ENCODE measurements around the gene NOA1.

The NOA1 gene

GRCh38 chr4:56977321-56978012 lies at the start of gene NOA1:
Gene NOA1, minus strand, starts transcription at chr4:56977606. Its CDS starts 21 bp downstream, at chr4:56977585.
- DNase-seq (ENCODE audit: low spot score), result peak; percentile 71

GRCh38 chr4:57023104-57023503 lies 45.7 kb upstream of the NOA1 start:
- no peak for DNase-seq (ENCODE audit: low spot score)

GRCh38 chr4:57020467-57021101 lies 43.2 kb upstream of the NOA1 start:
- DNase-seq (ENCODE audit: low spot score), result no peak

GRCh38 chr4:57018980-57019379 lies 41.6 kb upstream of the NOA1 start:
- DNase-seq (ENCODE audit: low spot score), result no peak

- no peak for DNase-seq (ENCODE audit: low spot score)
Observed at GRCh38 chr4:57013543-57014120, 36.2 kb upstream of the NOA1 start.

GRCh38 chr4:56999751-57000150 lies 22.3 kb upstream of the NOA1 start:
- DNase-seq (ENCODE audit: low spot score), result no peak

GRCh38 chr4:56995525-56995924 lies 18.1 kb upstream of the NOA1 start:
- no peak for DNase-seq (ENCODE audit: low spot score)

GRCh38 chr4:56990109-56990905 lies 12.9 kb upstream of the NOA1 start:
- DNase-seq (ENCODE audit: low spot score), result no peak

GRCh38 chr4:56986952-56987351 lies 9.5 kb upstream of the NOA1 start:
- no peak for DNase-seq (ENCODE audit: low spot score)

- DNase-seq (ENCODE audit: low spot score), result no peak
Observed at GRCh38 chr4:56986192-56986591, 8.8 kb upstream of the NOA1 start.

GRCh38 chr4:56981795-56982201 lies 4.4 kb upstream of the NOA1 start:
- DNase-seq (ENCODE audit: low spot score), result no peak

- DNase-seq (ENCODE audit: low spot score), result no peak
Observed at GRCh38 chr4:56979421-56980072, 2.1 kb upstream of the NOA1 start.

- peak; percentile 77 for DNase-seq (ENCODE audit: low spot score)
Observed at GRCh38 chr4:56978750-56979303, 1.4 kb upstream of the NOA1 start, which contains the start of gene POLR2B. Gene POLR2B, plus strand, starts transcription at chr4:56978896. Its CDS starts 90 bp downstream, at chr4:56978986.

GRCh38 chr4:56976837-56977320 lies 527 bp downstream of the NOA1 start:
- no peak for DNase-seq (ENCODE audit: low spot score)

- DNase-seq (ENCODE audit: low spot score), result no peak
Observed at GRCh38 chr4:56976283-56976836, 1.0 kb downstream of the NOA1 start.

GRCh38 chr4:56973336-56973735 lies 4.1 kb downstream of the NOA1 start:
- no peak for DNase-seq (ENCODE audit: low spot score)

- no peak for DNase-seq (ENCODE audit: low spot score)
Observed at GRCh38 chr4:56972809-56973208, 4.6 kb downstream of the NOA1 start.

GRCh38 chr4:56972389-56972788 lies 5.0 kb downstream of the NOA1 start:
- DNase-seq (ENCODE audit: low spot score), result no peak

GRCh38 chr4:56971383-56971782 lies 6.0 kb downstream of the NOA1 start:
- no peak for DNase-seq (ENCODE audit: low spot score)

GRCh38 chr4:56961107-56961500 lies 16.3 kb downstream of the NOA1 start:
- DNase-seq (ENCODE audit: low spot score), result no peak

GRCh38 chr4:56959100-56959499 lies 18.3 kb downstream of the NOA1 start:
- no peak for DNase-seq (ENCODE audit: low spot score)

Measured in HuH-7.5 (cell line).